ENCODE measurements around the gene ARFIP1.

The ARFIP1 gene

DNA sequence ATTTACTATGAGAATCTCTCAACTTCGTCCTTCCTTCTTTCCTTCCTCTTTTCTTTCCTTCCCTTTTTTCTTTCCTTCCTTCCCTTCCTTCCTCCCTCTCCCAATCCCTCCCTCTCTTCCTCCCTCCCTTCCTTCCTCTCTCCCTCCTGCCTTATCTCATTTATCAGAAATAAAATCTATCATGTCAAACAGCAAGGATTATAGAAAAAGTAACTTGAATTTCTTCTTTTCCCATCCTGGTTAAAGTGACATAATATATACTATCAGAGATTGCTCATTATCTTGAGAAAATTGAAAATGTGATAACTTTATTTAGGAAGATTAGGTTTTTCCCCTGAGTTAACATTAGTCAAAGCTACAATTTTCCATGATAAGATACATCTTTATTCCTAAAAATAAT, 5.8 kb upstream of the ARFIP1 start:
- TF ChIP-seq, protein P1, sequence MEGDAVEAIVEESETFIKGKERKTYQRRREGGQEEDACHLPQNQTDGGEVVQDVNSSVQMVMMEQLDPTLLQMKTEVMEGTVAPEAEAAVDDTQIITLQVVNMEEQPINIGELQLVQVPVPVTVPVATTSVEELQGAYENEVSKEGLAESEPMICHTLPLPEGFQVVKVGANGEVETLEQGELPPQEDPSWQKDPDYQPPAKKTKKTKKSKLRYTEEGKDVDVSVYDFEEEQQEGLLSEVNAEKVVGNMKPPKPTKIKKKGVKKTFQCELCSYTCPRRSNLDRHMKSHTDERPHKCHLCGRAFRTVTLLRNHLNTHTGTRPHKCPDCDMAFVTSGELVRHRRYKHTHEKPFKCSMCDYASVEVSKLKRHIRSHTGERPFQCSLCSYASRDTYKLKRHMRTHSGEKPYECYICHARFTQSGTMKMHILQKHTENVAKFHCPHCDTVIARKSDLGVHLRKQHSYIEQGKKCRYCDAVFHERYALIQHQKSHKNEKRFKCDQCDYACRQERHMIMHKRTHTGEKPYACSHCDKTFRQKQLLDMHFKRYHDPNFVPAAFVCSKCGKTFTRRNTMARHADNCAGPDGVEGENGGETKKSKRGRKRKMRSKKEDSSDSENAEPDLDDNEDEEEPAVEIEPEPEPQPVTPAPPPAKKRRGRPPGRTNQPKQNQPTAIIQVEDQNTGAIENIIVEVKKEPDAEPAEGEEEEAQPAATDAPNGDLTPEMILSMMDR (IDR thresholded peaks at IDR 0.05; ENCODE audit: control insufficient read depth, insufficient read depth, low read depth, low read length, missing control alignments) = no peak
- H3K4me3 ChIP-seq (ENCODE audit: control insufficient read depth, low read depth, low read length) = no peak overlapping the region
- no peak for DNase-seq (ENCODE audit: low read depth)

DNA sequence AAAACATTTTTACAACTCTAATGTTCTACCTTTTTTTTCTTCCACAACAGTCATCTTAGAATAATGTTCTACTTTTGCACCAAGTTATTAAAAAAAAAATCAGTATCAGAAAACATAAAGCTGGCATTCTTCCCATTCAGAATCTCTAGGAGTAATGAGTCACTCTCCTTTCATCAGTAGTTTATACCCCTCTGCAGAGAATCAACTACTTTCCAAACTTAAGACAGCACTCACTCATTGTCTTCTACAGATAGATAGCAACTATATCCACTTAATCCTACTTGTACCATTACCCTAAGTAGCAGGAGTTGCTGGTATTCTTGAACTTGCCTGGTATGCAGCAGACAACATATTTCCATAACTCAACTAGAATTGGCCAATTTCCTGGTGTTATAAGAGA, 3.4 kb upstream of the ARFIP1 start:
- no peak for DNase-seq (ENCODE audit: low read depth)
- H3K4me3 ChIP-seq (ENCODE audit: control insufficient read depth, low read depth, low read length) = no peak overlapping the region
- TF ChIP-seq, protein P1 (IDR thresholded peaks at IDR 0.05; ENCODE audit: control insufficient read depth, insufficient read depth, low read depth, low read length, missing control alignments) = no peak

DNA sequence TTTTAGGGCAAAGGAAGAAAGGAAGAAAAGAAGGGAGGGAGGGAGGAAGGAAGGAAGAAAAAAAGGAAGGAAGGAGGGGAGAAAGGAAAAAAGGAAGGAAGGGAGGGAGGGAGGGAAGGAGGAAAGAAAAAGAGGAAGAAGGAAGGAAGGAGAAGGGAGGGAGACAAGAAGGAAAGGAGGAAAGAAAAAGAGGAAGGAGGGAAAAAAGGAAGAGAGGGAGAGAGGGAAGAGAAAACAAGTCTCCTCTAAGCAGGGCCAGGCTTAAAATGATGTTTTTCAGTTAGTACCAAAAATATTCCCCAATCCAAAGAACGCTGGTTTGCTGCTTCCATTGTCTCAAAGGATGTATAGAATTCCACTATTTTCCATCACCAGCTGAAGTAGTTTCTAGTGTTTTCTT, 2.3 kb upstream of the ARFIP1 start:
- DNase-seq (ENCODE audit: low read depth) = no peak
- TF ChIP-seq, protein P1 (IDR thresholded peaks at IDR 0.05; ENCODE audit: control insufficient read depth, insufficient read depth, low read depth, low read length, missing control alignments) = no peak
- no peak overlapping the region for H3K4me3 ChIP-seq (ENCODE audit: control insufficient read depth, low read depth, low read length)

DNA sequence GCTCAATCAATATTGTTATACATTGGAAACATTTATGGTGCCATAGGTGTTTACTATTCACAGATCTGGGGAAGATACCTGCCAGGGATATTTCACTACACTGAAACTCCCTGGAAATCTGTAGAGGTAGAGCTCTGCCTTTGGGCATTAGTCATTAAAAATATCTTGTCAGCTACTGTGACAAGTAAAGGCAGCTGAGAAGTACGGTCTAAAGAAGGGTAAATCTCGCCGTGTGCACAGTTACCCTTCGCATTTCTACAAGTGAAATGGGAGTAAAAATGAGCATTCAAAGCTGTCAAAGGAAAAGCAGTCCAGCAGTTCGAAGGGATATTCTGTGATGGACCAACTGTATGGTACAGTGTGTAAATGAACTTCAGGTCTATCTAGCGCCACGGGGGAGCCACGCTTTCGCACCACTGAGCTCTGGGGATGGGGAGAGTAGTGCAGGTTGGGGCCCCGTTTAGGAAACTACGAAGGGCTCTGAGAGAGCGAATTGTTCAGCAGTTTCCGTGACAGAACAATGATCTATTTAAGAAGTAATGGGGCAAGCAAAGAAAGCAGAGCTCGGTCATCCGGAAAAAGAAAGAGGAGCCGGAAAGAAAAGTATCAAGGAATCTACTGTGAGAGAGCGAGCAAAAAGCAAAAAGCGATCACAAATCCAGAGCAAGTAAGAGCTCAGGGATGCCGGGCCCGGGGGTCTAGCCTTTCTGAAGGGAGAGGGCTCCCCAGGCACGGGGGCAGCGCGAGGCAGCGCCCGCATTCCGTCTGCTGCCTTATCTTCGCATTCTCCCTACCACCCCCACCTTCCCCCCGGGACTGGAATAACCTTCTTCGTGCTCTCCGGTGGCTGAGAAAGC, 870 bp upstream of the ARFIP1 start:
- DNase-seq (ENCODE audit: low read depth) = no peak
- TF ChIP-seq, protein P1 (IDR thresholded peaks at IDR 0.05; ENCODE audit: control insufficient read depth, insufficient read depth, low read depth, low read length, missing control alignments) = no peak

GRCh38 chr4:152780267-152780778, 569 bp downstream of the ARFIP1 start:
- peak overlapping the region; percentile 74 for H3K4me3 ChIP-seq (ENCODE audit: control insufficient read depth, low read depth, low read length)
- DNase-seq (ENCODE audit: low read depth) = no peak
- TF ChIP-seq, protein P1 (IDR thresholded peaks at IDR 0.05; ENCODE audit: control insufficient read depth, insufficient read depth, low read depth, low read length, missing control alignments) = no peak

More for the DNA sequence above, 870 bp upstream of the ARFIP1 start:
- H3K4me3 ChIP-seq (ENCODE audit: control insufficient read depth, low read depth, low read length) = peak overlapping the region; percentile 74

DNA sequence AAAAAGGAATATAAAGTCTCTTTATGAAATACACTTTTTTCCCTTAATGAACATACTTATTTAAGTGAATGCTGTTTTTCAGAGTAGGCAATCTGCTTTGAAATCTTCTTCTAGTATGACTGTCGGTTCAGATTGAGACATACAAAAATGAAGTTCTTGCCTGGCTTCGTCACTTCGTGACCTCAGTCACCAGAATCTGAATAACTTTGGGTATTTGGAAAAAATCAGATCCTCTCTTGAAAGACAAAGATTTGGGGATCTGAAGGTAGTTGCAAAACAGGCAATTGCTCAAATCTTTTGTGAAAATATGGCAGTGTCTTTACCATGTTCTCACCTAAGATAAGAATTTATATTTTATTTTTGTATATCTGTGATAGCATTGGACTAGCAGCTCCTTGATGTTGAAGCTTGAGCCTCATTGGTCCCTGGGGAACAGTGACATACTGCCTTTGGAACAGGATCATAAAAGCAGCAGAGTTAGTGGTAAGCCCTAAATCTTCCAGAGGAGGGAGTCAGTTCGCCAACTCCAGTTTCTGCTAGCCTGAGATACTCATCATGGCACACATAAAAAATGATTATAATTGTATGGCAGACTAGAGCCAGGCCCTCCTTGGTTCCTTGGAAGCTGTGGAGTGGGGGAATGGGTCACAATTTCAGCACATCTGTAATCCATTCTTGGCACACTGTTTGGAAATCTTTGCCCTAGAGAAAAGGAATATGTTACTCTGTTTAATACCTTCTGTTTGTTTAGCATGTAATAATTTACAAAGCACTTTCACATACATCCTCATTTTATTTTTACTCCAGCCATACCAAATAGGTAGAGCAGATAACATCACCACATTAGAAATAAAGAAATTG, 5.0 kb downstream of the ARFIP1 start:
- peak; percentile 67 for DNase-seq (ENCODE audit: low read depth)
- TF ChIP-seq, protein P1 (IDR thresholded peaks at IDR 0.05; ENCODE audit: control insufficient read depth, insufficient read depth, low read depth, low read length, missing control alignments) = peak; percentile 27
- no peak overlapping the region for H3K4me3 ChIP-seq (ENCODE audit: control insufficient read depth, low read depth, low read length)

All from AG09309 (cell line).